Smooth muscle cell of the brain vasculature (primary cell): ENCODE data around the gene PALD1.
A peak's percentile ranks its signal among the peaks of the same experiment; 100 is the strongest.

ENCODE experiments used
- DNase-seq: peaks from one replicate; pipeline ENCODE4 v3.0.0-alpha.2; 2012; ENCODE audit warnings: low read depth, low spot score

Gene PALD1

GRCh38 chr10:70535001-70535400, 56.4 kb downstream of the PALD1 start:
- no peak for DNase-seq

GRCh38 chr10:70535451-70535850, 56.9 kb downstream of the PALD1 start:
- DNase-seq = no peak

GRCh38 chr10:70536196-70536861, 57.8 kb downstream of the PALD1 start:
- DNase-seq = no peak

- no peak for DNase-seq
These were observed 59.0 kb downstream of the PALD1 start for GRCh38 chr10:70537398-70538194.

- no peak for DNase-seq
These were observed 59.6 kb downstream of the PALD1 start for GRCh38 chr10:70538195-70538520.

GRCh38 chr10:70538731-70539338, 60.3 kb downstream of the PALD1 start:
- DNase-seq = no peak

- DNase-seq = no peak
These were observed 60.9 kb downstream of the PALD1 start for GRCh38 chr10:70539471-70539870.

GRCh38 chr10:70540089-70540788, 61.7 kb downstream of the PALD1 start:
- no peak for DNase-seq

- no peak for DNase-seq
These were observed 62.3 kb downstream of the PALD1 start for GRCh38 chr10:70540789-70541360.

- no peak for DNase-seq
These were observed 63.4 kb downstream of the PALD1 start for GRCh38 chr10:70541736-70542564.

GRCh38 chr10:70542565-70542938, 64.0 kb downstream of the PALD1 start:
- no peak for DNase-seq

GRCh38 chr10:70543911-70544310, 65.3 kb downstream of the PALD1 start:
- DNase-seq = no peak

- no peak for DNase-seq
These were observed 66.1 kb downstream of the PALD1 start for GRCh38 chr10:70544431-70545340.

GRCh38 chr10:70546584-70546983, 68.0 kb downstream of the PALD1 start:
- DNase-seq = no peak

GRCh38 chr10:70549351-70549961, 70.9 kb downstream of the PALD1 start:
- no peak for DNase-seq

- no peak for DNase-seq
These were observed 71.4 kb downstream of the PALD1 start for GRCh38 chr10:70549962-70550458.

GRCh38 chr10:70550459-70550858, 71.9 kb downstream of the PALD1 start:
- DNase-seq = no peak

- peak; percentile 44 for DNase-seq
These were observed 72.9 kb downstream of the PALD1 start for GRCh38 chr10:70551466-70551865.

GRCh38 chr10:70551971-70552422, 73.4 kb downstream of the PALD1 start:
- peak; percentile 54 for DNase-seq
